HEK293 (cell line): ENCODE data around the gene CLASP1.
A peak's percentile ranks its signal among the peaks of the same experiment; 100 is the strongest.

Source experiments
- CTCF ChIA-PET: fragments of 350-600 bp; formaldehyde crosslinking; extraction: SDS; loops from one replicate; lab custom pipeline; 2021; ENCODE audit warnings: antibody characterized with exemption; lab: Yijun Ruan, JAX
- POLR2A ChIA-PET: fragments of 300-600 bp; formaldehyde crosslinking; extraction: SDS; loops from one replicate; lab custom pipeline; 2020; ENCODE audit warnings: antibody characterized with exemption, inconsistent platforms; lab: Yijun Ruan, JAX
- H3K27ac ChIP-seq: fragments of 200-500 bp; sonication (Bioruptor generic); 2 replicates; pipeline ENCODE4 v1.5.1; 2014; ENCODE audit warnings: low read depth, low read length, control low read depth, inconsistent platforms; ENCODE audit errors: extremely low read depth
- H3K36me3 ChIP-seq, 2 experiments: fragments of 200-500 bp in 1 of 2; sonication (Bioruptor generic) in 1 of 2; 1 replicate in 1 of 2; 2 replicates in 1 of 2; pipeline ENCODE4 v1.5.1; 2014 to 2017; ENCODE audit warnings: inconsistent platforms in 2 of 2, low read length in 2 of 2; ENCODE audit not compliant: control insufficient read depth in 2 of 2, insufficient read depth in 1 of 2
- H3K4me1 ChIP-seq: fragments of 200-500 bp; sonication (Bioruptor generic); 2 replicates; pipeline ENCODE4 v1.5.1; 2014; ENCODE audit warnings: mild to moderate bottlenecking, low read length, inconsistent platforms; ENCODE audit not compliant: control insufficient read depth, insufficient read depth
- H3K4me3 ChIP-seq: 2 replicates; pipeline ENCODE4 v1.5.1; 2011; ENCODE audit warnings: low read depth, mild to moderate bottlenecking, control low read depth, low read length, moderate library complexity
- H3K9me3 ChIP-seq: fragments of 200-500 bp; sonication (Bioruptor generic); 2 replicates; pipeline ENCODE4 v1.5.1; 2014; ENCODE audit warnings: low read depth, low read length, inconsistent platforms; ENCODE audit not compliant: control insufficient read depth, insufficient read depth
- GFI1B ChIP-seq: fragments of 450-650 bp; formaldehyde crosslinking; IDR thresholded peaks from 2 replicates; pipeline ENCODE4 v1.5.1; 2016; ENCODE audit warnings: missing biosample characterization, missing genetic modification characterization
- HOXD13 ChIP-seq: sonication (generic); formaldehyde crosslinking; IDR thresholded peaks from 2 replicates; pipeline ENCODE4 v1.8.0; 2022; ENCODE audit warnings: missing genetic modification reagents, borderline replicate concordance
- IKZF3 ChIP-seq: fragments of 450-650 bp; IDR thresholded peaks from 2 replicates; pipeline ENCODE4 v1.5.0; 2018; ENCODE audit warnings: missing biosample characterization, mild to moderate bottlenecking, missing genetic modification characterization, moderate library complexity
- MZF1 ChIP-seq: fragments of 450-650 bp; formaldehyde crosslinking; IDR thresholded peaks from 2 replicates; pipeline ENCODE4 v1.5.1; 2017; ENCODE audit warnings: missing biosample characterization, missing genetic modification characterization, borderline replicate concordance
- PRDM1 ChIP-seq: fragments of 450-650 bp; formaldehyde crosslinking; IDR thresholded peaks from 2 replicates; pipeline ENCODE4; 2016; ENCODE audit warnings: missing biosample characterization, missing genetic modification characterization
- REPIN1 ChIP-seq: fragments of 450-650 bp; formaldehyde crosslinking; IDR thresholded peaks from 2 replicates; pipeline ENCODE4 v1.5.1; 2017; ENCODE audit warnings: missing biosample characterization, missing genetic modification characterization, low read depth
- SCRT2 ChIP-seq: fragments of 450-650 bp; formaldehyde crosslinking; IDR thresholded peaks from 2 replicates; pipeline ENCODE4 v1.5.1; 2016; ENCODE audit warnings: missing biosample characterization, missing genetic modification characterization
- SP3 ChIP-seq: fragments of 450-650 bp; formaldehyde crosslinking; IDR thresholded peaks from 2 replicates; pipeline ENCODE4 v1.5.1; 2016; ENCODE audit warnings: missing biosample characterization, missing genetic modification characterization
- TRIM28 ChIP-seq: IDR thresholded peaks from 2 replicates; pipeline ENCODE4 v1.6.1; 2011; ENCODE audit warnings: low read length, control low read depth, borderline replicate concordance
- WT1 ChIP-seq: fragments of 450-650 bp; formaldehyde crosslinking; IDR thresholded peaks from 2 replicates; pipeline ENCODE4 v1.5.1; 2016; ENCODE audit warnings: missing biosample characterization, missing genetic modification characterization
- ZBTB10 ChIP-seq: fragments of 450-650 bp; formaldehyde crosslinking; IDR thresholded peaks from 2 replicates; pipeline ENCODE4 v1.5.1; 2016; ENCODE audit warnings: missing biosample characterization, missing genetic modification characterization
- ZBTB17 ChIP-seq: fragments of 450-650 bp; formaldehyde crosslinking; IDR thresholded peaks from 2 replicates; pipeline ENCODE4 v1.5.1; 2016; ENCODE audit warnings: missing biosample characterization, missing genetic modification characterization
- ZBTB20 ChIP-seq: fragments of 450-650 bp; formaldehyde crosslinking; IDR thresholded peaks from 2 replicates; pipeline ENCODE4 v1.5.1; 2016; ENCODE audit warnings: missing biosample characterization, missing genetic modification characterization
- ZBTB44 ChIP-seq: fragments of 450-650 bp; IDR thresholded peaks from 2 replicates; pipeline ENCODE4 v1.5.1; 2018; ENCODE audit warnings: missing biosample characterization, mild to moderate bottlenecking, missing genetic modification characterization
- ZFHX2 ChIP-seq: fragments of 450-650 bp; formaldehyde crosslinking; conservative IDR thresholded peaks from 2 replicates; pipeline ENCODE4 v1.5.1; 2016; ENCODE audit warnings: missing biosample characterization, missing genetic modification characterization
- ZNF175 ChIP-seq: fragments of 450-650 bp; formaldehyde crosslinking; IDR thresholded peaks from 2 replicates; pipeline ENCODE4 v1.5.1; 2016; ENCODE audit warnings: missing biosample characterization, missing genetic modification characterization
- ZNF18 ChIP-seq: fragments of 450-650 bp; formaldehyde crosslinking; IDR thresholded peaks from 2 replicates; pipeline ENCODE4 v1.5.1; 2016; ENCODE audit warnings: missing biosample characterization, missing genetic modification characterization
- ZNF214 ChIP-seq: fragments of 450-650 bp; formaldehyde crosslinking; IDR thresholded peaks from 2 replicates; pipeline ENCODE4 v1.5.1; 2017; ENCODE audit warnings: missing biosample characterization, mild to moderate bottlenecking, missing genetic modification characterization, borderline replicate concordance
- ZNF24 ChIP-seq: fragments of 450-650 bp; formaldehyde crosslinking; IDR thresholded peaks from 2 replicates; pipeline ENCODE4 v1.5.1; 2016; ENCODE audit warnings: missing biosample characterization, missing genetic modification characterization
- ZNF362 ChIP-seq: fragments of 450-650 bp; formaldehyde crosslinking; IDR thresholded peaks from 2 replicates; pipeline ENCODE4 v1.5.1; 2016; ENCODE audit warnings: missing biosample characterization, missing genetic modification characterization
- ZNF529 ChIP-seq: fragments of 450-650 bp; formaldehyde crosslinking; IDR thresholded peaks from 2 replicates; pipeline ENCODE4 v1.5.1; 2017; ENCODE audit warnings: missing genetic modification characterization, missing biosample characterization; ENCODE audit not compliant: insufficient replicate concordance
- ZNF530 ChIP-seq: fragments of 450-650 bp; formaldehyde crosslinking; IDR thresholded peaks from 2 replicates; pipeline ENCODE4 v1.5.1; 2016; ENCODE audit warnings: low read depth, missing biosample characterization, missing genetic modification characterization
- ZNF707 ChIP-seq: fragments of 450-650 bp; formaldehyde crosslinking; IDR thresholded peaks from 2 replicates; pipeline ENCODE4 v1.5.1; 2016; ENCODE audit warnings: missing biosample characterization, missing genetic modification characterization
- ZNF843 ChIP-seq: fragments of 450-650 bp; formaldehyde crosslinking; IDR thresholded peaks from 2 replicates; pipeline ENCODE4 v1.5.1; 2016; ENCODE audit warnings: missing biosample characterization, missing genetic modification characterization
- TF ChIP-seq, protein P1 (sequence below): fragments of 450-650 bp; formaldehyde crosslinking; IDR thresholded peaks from 2 replicates; pipeline ENCODE4 v1.5.1; 2017; ENCODE audit warnings: missing biosample characterization, missing genetic modification characterization

CLASP1 gene

DNA sequence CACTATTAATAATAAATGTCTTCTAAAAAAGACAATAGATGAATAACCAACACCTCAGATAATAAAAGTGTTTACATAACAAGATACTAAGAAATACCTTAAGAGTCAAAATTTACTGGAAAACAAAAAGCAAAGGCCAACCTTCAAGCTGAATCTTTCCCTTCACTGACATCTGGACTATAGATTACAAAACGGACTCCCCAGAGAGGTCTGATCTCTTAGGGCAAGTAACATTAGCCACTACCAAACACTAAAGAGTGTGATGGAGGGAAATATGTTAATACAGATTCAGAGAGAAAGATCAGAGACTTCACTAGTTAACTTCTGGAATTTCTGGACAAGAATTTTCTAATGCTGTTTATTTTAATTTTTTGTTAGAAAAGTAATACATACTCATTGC lies 13.9 kb downstream of the CLASP1 start:
- Histone ChIP-seq H3K4me1 (peaks cover 18% of the 10 kb centered on the region; the same call in 1 of the 2 replicates), H3K36me3 (peaks cover 0 to 7% of the 10 kb centered on the region in 2 experiments; a peak in 1 of 3 replicates), H3K4me3 (no peak overlapping the region), H3K9me3 (no peaks in the 10 kb centered on the region; the same call in 1 of the 2 replicates), H3K27ac (no peak overlapping the region)
- ChIA-PET POLR2A (interaction anchor here (0.6 to 2.5 kb wide), 2 partner anchors 14 to 106 kb away, joined by 7 to 17 read pairs; partner anchors contain the start of gene CLASP1), CTCF (no interaction called here)
- TF ChIP-seq ZNF707 (tag by site-specific recombination) = no peak
- TF ChIP-seq TRIM28 = no peak
- TF ChIP-seq ZNF175 (tag by site-specific recombination) = no peak
- TF ChIP-seq REPIN1 (tag by site-specific recombination) = no peak
- TF ChIP-seq ZFHX2 = no peak
- TF ChIP-seq MZF1 = no peak

DNA sequence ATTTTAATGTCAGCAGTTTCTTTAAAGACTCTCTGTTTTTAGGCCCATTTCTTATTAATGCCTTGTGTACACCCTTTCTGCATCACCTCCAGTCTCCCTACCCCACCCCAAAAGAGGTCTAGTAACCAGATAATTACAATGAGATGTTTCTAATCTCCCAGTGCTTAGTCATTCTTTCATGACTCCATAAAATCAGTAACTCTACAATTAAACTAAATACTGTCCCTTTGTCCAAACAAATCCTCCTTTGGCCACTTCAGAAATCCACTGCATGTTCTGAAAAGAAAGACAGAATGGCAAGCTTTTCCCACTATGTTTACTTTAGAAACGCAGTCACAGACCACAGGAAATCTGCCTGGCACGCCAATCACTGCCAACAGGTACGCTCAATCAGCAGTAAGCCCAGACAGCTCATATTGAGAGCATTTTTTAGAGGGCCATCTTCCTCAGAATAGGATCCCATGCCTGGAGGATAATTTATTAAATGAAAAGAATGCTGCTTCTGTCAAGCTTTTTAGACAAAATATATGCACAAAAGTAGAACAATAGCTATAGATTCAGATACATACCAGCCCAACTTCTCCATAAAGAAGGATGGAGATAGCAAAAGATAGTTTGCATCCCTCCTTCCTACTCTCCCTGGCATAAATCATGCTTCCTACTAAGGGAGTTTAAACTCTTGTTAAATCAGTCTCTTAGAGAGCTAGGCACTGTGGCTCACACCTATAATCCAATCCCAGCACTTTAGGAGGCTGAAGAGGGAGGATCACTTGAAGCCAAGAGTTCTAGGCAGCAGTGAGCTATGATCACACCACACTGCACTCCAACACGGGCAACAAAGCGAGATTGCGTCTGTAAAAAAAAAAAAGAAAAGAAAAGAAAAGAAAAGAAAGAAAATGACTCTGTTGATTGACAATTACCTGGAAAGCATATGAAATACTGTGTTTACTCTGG lies 14.6 kb downstream of the CLASP1 start:
- Histone ChIP-seq H3K27ac (peak overlapping the region; percentile 46), H3K4me1 (peaks cover 18% of the 10 kb centered on the region; the same call in 1 of the 2 replicates), H3K9me3 (no peaks in the 10 kb centered on the region; the same call in 1 of the 2 replicates), H3K36me3 (peaks cover 0 to 7% of the 10 kb centered on the region in 2 experiments; a peak in 1 of 3 replicates), H3K4me3 (no peak overlapping the region)
- ChIA-PET CTCF (no interaction called here), POLR2A (interaction anchor here (0.6 to 2.5 kb wide), 4 partner anchors 15 to 105 kb away, joined by 3 to 17 read pairs (median 5); partner anchors contain the start of gene CLASP1)
- TF ChIP-seq ZBTB44 (tag by site-specific recombination) (peak; percentile 38; the same call in 1 of the 2 replicates), GFI1B (peak; percentile 58; the same call in 1 of the 2 replicates), WT1 (tag by site-specific recombination) (peak; percentile 97), PRDM1 (peak; percentile 25; the same call in 1 of the 2 replicates), ZNF214 (tag by site-specific recombination) (no peak), HOXD13 (CRISPR knock-in tag) (peak; percentile 77; the same call in 1 of the 2 replicates), SCRT2 (tag by site-specific recombination) (peak; percentile 89), ZNF530 (no peak), ZNF18 (tag by site-specific recombination) (peak; percentile 74), ZNF529 (tag by site-specific recombination) (no peak), ZNF843 (peak; percentile 82), ZNF24 (tag by site-specific recombination) (peak; percentile 60; the same call in 1 of the 2 replicates), ZBTB10 (tag by site-specific recombination) (no peak), ZBTB17 (peak; percentile 57; the same call in 1 of the 2 replicates), SP3 (tag by site-specific recombination) (no peak), IKZF3 (tag by site-specific recombination) (no peak), ZNF362 (tag by site-specific recombination) (no peak), ZBTB20 (tag by site-specific recombination) (no peak)
- TF ChIP-seq, protein P1, sequence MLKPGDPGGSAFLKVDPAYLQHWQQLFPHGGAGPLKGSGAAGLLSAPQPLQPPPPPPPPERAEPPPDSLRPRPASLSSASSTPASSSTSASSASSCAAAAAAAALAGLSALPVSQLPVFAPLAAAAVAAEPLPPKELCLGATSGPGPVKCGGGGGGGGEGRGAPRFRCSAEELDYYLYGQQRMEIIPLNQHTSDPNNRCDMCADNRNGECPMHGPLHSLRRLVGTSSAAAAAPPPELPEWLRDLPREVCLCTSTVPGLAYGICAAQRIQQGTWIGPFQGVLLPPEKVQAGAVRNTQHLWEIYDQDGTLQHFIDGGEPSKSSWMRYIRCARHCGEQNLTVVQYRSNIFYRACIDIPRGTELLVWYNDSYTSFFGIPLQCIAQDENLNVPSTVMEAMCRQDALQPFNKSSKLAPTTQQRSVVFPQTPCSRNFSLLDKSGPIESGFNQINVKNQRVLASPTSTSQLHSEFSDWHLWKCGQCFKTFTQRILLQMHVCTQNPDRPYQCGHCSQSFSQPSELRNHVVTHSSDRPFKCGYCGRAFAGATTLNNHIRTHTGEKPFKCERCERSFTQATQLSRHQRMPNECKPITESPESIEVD = peak; percentile 93
